A673 (cell line): ENCODE data around the gene ACSS1. TPM values are rescaled to one million over a fixed set of nuclear protein-coding genes. Genes with fewer than 3 reads are reported as not detected.

ENCODE experiments used
- BruUV-seq: library from RNA; stranded (reverse); fragments of 400-500 nt; replicated peaks from 2 replicates; lab custom pipeline; 2021; lab: Mats Ljungman, UMichigan
- CTCF ChIA-PET: fragments of 300-600 bp; sonication (Branson Sonifier 250); formaldehyde crosslinking; loops from one replicate; lab custom pipeline; 2022; ENCODE audit warnings: antibody characterized with exemption; lab: Charles Lee
- POLR2A ChIA-PET: fragments of 300-600 bp; sonication (Branson Sonifier 250); formaldehyde crosslinking; loops from one replicate; lab custom pipeline; 2022; ENCODE audit warnings: antibody characterized with exemption; ENCODE audit not compliant: low non-redundant PET; lab: Charles Lee
- DNase-seq: peaks from one replicate; pipeline ENCODE4 v3.0.0-alpha.2; 2015; ENCODE audit warnings: low spot score
- H3K27ac ChIP-seq: fragments of 200-600 bp; sonication (generic); 2 replicates; pipeline ENCODE4 v1.5.1; 2016; ENCODE audit warnings: mixed run types, low read depth, mild to moderate bottlenecking, mixed read lengths, antibody characterized with exemption, low read length; ENCODE audit not compliant: poor library complexity, severe bottlenecking
- H3K27me3 ChIP-seq: fragments of 200-600 bp; sonication (generic); replicated peaks from 2 replicates; pipeline ENCODE4 v1.6.1; 2017; ENCODE audit warnings: mixed run types, low read depth, mild to moderate bottlenecking, mixed read lengths, antibody characterized with exemption, low read length; ENCODE audit not compliant: insufficient read depth, poor library complexity
- H3K36me3 ChIP-seq: fragments of 200-600 bp; sonication (generic); 2 replicates; pipeline ENCODE4 v1.6.1; 2016; ENCODE audit warnings: mixed run types, mild to moderate bottlenecking, mixed read lengths, antibody characterized with exemption, low read length; ENCODE audit not compliant: insufficient read depth, poor library complexity, severe bottlenecking
- H3K4me1 ChIP-seq: fragments of 200-600 bp; sonication (generic); 2 replicates; pipeline ENCODE4 v1.6.1; 2017; ENCODE audit warnings: mixed run types, mild to moderate bottlenecking, mixed read lengths, antibody characterized with exemption, low read length; ENCODE audit not compliant: insufficient read depth, poor library complexity, severe bottlenecking
- H3K4me3 ChIP-seq: fragments of 200-600 bp; sonication (generic); 2 replicates; pipeline ENCODE4 v1.5.1; 2016; ENCODE audit warnings: low read depth, mixed run types, mild to moderate bottlenecking, mixed read lengths, low read length; ENCODE audit not compliant: poor library complexity, severe bottlenecking
- H3K9me3 ChIP-seq: fragments of 200-600 bp; sonication (generic); 2 replicates; pipeline ENCODE4 v1.6.1; 2016; ENCODE audit warnings: mixed run types, low read depth, mild to moderate bottlenecking, mixed read lengths, antibody characterized with exemption, low read length; ENCODE audit not compliant: poor library complexity, severe bottlenecking
- EZH2 ChIP-seq: fragments of 200-600 bp; sonication (generic); IDR thresholded peaks from 2 replicates; pipeline ENCODE4 v1.6.1; 2017; ENCODE audit warnings: borderline replicate concordance, low read depth, mild to moderate bottlenecking, mixed read lengths, antibody characterized with exemption, low read length; ENCODE audit not compliant: poor library complexity, severe bottlenecking
- intact Hi-C: fragments of 100-400 bp; cut with micrococcal nuclease; formaldehyde crosslinking; loops from one replicate; pipeline ENCODE4 v1.10.0; 2022; ENCODE audit not compliant: unreplicated experiment
- total RNA-seq: library from RNA; stranded (reverse); gene quantifications from 2 replicates; pipeline ENCODE4 v1.2.3, GENCODE V29; 2021
- TF ChIP-seq, protein P1 (sequence below): fragments of 300-800, 200-600 bp; sonication (generic); conservative IDR thresholded peaks from 2 replicates; pipeline ENCODE4 v1.5.1; 2017; ENCODE audit warnings: low read depth, mild to moderate bottlenecking, antibody characterized with exemption, low read length, moderate library complexity, mixed read lengths

The ACSS1 gene
- total RNA-seq, 1 experiment from 2014 or later, result 3.9 TPM

- intact Hi-C loops, result loop anchor here (1.0 kb wide), 1 partner anchor 70 kb away; no protein-coding TSS in a partner anchor
- H3K4me3 ChIP-seq, result no peak overlapping the region
- no peaks in the 10 kb centered on the region for H3K4me1 ChIP-seq
- TF ChIP-seq, protein P1, sequence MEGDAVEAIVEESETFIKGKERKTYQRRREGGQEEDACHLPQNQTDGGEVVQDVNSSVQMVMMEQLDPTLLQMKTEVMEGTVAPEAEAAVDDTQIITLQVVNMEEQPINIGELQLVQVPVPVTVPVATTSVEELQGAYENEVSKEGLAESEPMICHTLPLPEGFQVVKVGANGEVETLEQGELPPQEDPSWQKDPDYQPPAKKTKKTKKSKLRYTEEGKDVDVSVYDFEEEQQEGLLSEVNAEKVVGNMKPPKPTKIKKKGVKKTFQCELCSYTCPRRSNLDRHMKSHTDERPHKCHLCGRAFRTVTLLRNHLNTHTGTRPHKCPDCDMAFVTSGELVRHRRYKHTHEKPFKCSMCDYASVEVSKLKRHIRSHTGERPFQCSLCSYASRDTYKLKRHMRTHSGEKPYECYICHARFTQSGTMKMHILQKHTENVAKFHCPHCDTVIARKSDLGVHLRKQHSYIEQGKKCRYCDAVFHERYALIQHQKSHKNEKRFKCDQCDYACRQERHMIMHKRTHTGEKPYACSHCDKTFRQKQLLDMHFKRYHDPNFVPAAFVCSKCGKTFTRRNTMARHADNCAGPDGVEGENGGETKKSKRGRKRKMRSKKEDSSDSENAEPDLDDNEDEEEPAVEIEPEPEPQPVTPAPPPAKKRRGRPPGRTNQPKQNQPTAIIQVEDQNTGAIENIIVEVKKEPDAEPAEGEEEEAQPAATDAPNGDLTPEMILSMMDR, result peak; percentile 86
- no peak for TF ChIP-seq EZH2
- CTCF ChIA-PET, result interaction anchor here (0.6 kb wide), 1 partner anchor 126 kb away, joined by 5 read pairs; no protein-coding TSS in a partner anchor
- no peak overlapping the region for H3K27ac ChIP-seq
- no peaks in the 10 kb centered on the region for H3K36me3 ChIP-seq
- BruUV-seq, result no TSS peak
- peak; percentile 74 for DNase-seq
- no peaks in the 10 kb centered on the region for H3K9me3 ChIP-seq
- POLR2A ChIA-PET, result no interaction called here
- peaks cover 55% of the 10 kb centered on the region for H3K27me3 ChIP-seq
Observed at GRCh38 chr20:25065625-25066338, 7.8 kb upstream of the ACSS1 start.

GRCh38 chr20:25065072-25065624 is 7.2 kb upstream of the ACSS1 start:
- ChIA-PET POLR2A (interaction anchor here (0.7 kb wide), 1 partner anchor 1650 kb away, joined by 3 read pairs; no protein-coding TSS in a partner anchor), CTCF (interaction anchor here (0.6 kb wide), 1 partner anchor 126 kb away, joined by 5 read pairs; no protein-coding TSS in a partner anchor)
- no peak overlapping the region for H3K4me3 ChIP-seq
- BruUV-seq, result no TSS peak
- TF ChIP-seq EZH2, result no peak
- TF ChIP-seq, protein P1, result no peak
- H3K9me3 ChIP-seq, result no peaks in the 10 kb centered on the region
- H3K27me3 ChIP-seq, result peaks cover 54% of the 10 kb centered on the region
- no peaks in the 10 kb centered on the region for H3K36me3 ChIP-seq
- no peak for DNase-seq
- intact Hi-C loops, result loop anchor here (1.0 kb wide), 1 partner anchor 70 kb away; no protein-coding TSS in a partner anchor
- H3K27ac ChIP-seq, result no peak overlapping the region
- H3K4me1 ChIP-seq, result no peaks in the 10 kb centered on the region

GRCh38 chr20:25064561-25065071 is 6.7 kb upstream of the ACSS1 start:
- no peak for TF ChIP-seq EZH2
- TF ChIP-seq, protein P1, result no peak
- ChIA-PET POLR2A (interaction anchor here (0.7 kb wide), 1 partner anchor 1649 kb away, joined by 3 read pairs; no protein-coding TSS in a partner anchor), CTCF (no interaction called here)
- BruUV-seq, result no TSS peak
- Histone ChIP-seq H3K36me3 (no peaks in the 10 kb centered on the region), H3K27me3 (peaks cover 49% of the 10 kb centered on the region), H3K4me3 (no peak overlapping the region), H3K9me3 (no peaks in the 10 kb centered on the region), H3K4me1 (no peaks in the 10 kb centered on the region), H3K27ac (no peak overlapping the region)
- intact Hi-C loops, result loop anchor here (1.0 kb wide), 1 partner anchor 69 kb away; no protein-coding TSS in a partner anchor
- DNase-seq, result no peak
